H1 (cell line): ENCODE measurements around the gene TAC4. TPM values are rescaled to one million over a fixed set of nuclear protein-coding genes. Genes with fewer than 3 reads are reported as not detected.

ENCODE experiments used
- CTCF ChIA-PET: fragments of 300-600 bp; sonication (Branson Sonifier 250); formaldehyde crosslinking; loops from one replicate; lab custom pipeline; 2021; ENCODE audit not compliant: partially characterized antibody; lab: Charles Lee
- POLR2A ChIA-PET: fragments of 300-600 bp; sonication (Branson Sonifier 250); formaldehyde crosslinking; loops from one replicate; lab custom pipeline; 2021; ENCODE audit warnings: inconsistent platforms; ENCODE audit not compliant: partially characterized antibody; lab: Charles Lee
- DNase-seq, 2 experiments: peaks; one replicate each; pipeline versions ENCODE4 v3.0.0 to v3.0.0-alpha.2; 2010 to 2022; ENCODE audit warnings: low spot score in 2 of 2, low read depth in 1 of 2, mixed read lengths in 1 of 2
- FAIRE-seq: peaks from 2 replicates; lab custom pipeline; 2011; peaks lifted over from hg19 to GRCh38; lab: Jason Lieb, UNC
- H2AFZ ChIP-seq: 2 replicates; pipeline ENCODE4 v1.8.1; 2012; ENCODE audit warnings: low read length, inconsistent platforms
- H2AK5ac ChIP-seq: 2 replicates; pipeline ENCODE4 v1.6.1; 2013; ENCODE audit warnings: low read depth, low read length
- H2BK120ac ChIP-seq: replicated peaks from 2 replicates; pipeline ENCODE3; 2013; ENCODE audit warnings: low read depth, low read length, inconsistent platforms
- H2BK12ac ChIP-seq: 2 replicates; pipeline ENCODE4 v1.6.1; 2013; ENCODE audit warnings: low read depth, low read length
- H2BK15ac ChIP-seq: 2 replicates; pipeline ENCODE4 v1.6.1; 2013; ENCODE audit warnings: low read length
- H2BK20ac ChIP-seq: 2 replicates; pipeline ENCODE4 v1.6.1; 2013; ENCODE audit warnings: low read length
- H2BK5ac ChIP-seq: 2 replicates; pipeline ENCODE4 v1.6.1; 2013; ENCODE audit warnings: low read depth, low read length
- H3K14ac ChIP-seq: 2 replicates; pipeline ENCODE4 v1.6.1; 2013; ENCODE audit warnings: inconsistent platforms; ENCODE audit not compliant: insufficient read length
- H3K18ac ChIP-seq: 2 replicates; pipeline ENCODE4 v1.6.1; 2013; ENCODE audit warnings: low read length; ENCODE audit errors: extremely low read depth
- H3K23ac ChIP-seq: 2 replicates; pipeline ENCODE4 v1.6.1; 2013; ENCODE audit warnings: inconsistent platforms; ENCODE audit not compliant: insufficient read length
- H3K23me2 ChIP-seq: 2 replicates; pipeline ENCODE4 v1.6.1; 2013; ENCODE audit warnings: low read depth, low read length
- H3K27ac ChIP-seq: 2 replicates; pipeline ENCODE4 v1.6.1; 2011; ENCODE audit warnings: low read depth, low read length, inconsistent platforms
- H3K27me3 ChIP-seq, 4 experiments: replicated peaks in 1 of 4; 1 replicate in 1 of 4; 2 replicates in 3 of 4; pipeline versions ENCODE4 v1.6.1 to v1.8.1; 2011 to 2013; ENCODE audit warnings: low read length in 3 of 4, mild to moderate bottlenecking in 3 of 4, inconsistent platforms in 2 of 4, mixed read lengths in 2 of 4, moderate library complexity in 1 of 4; ENCODE audit not compliant: control insufficient read depth in 3 of 4, insufficient read depth in 3 of 4; ENCODE audit errors: extremely low read depth in 1 of 4
- H3K36me3 ChIP-seq, 4 experiments: 2 replicates each; pipeline versions ENCODE4 v1.6.1 to v1.8.1; 2011 to 2013; ENCODE audit warnings: mild to moderate bottlenecking in 4 of 4, low read length in 3 of 4, moderate library complexity in 2 of 4, control low read depth in 1 of 4, inconsistent platforms in 1 of 4; ENCODE audit not compliant: insufficient read depth in 4 of 4, control insufficient read depth in 2 of 4
- H3K4ac ChIP-seq: replicated peaks from 2 replicates; pipeline ENCODE3; 2013; ENCODE audit warnings: low read length, low read depth, mixed read lengths, inconsistent platforms; ENCODE audit not compliant: insufficient read length
- H3K4me1 ChIP-seq, 4 experiments: replicated peaks in 1 of 4; 1 replicate in 1 of 4; 2 replicates in 3 of 4; pipeline versions ENCODE4 v1.6.1 to v1.8.1; 2011 to 2013; ENCODE audit warnings: low read length in 3 of 4, inconsistent platforms in 2 of 4, mixed read lengths in 1 of 4; ENCODE audit not compliant: insufficient read depth in 4 of 4, control insufficient read depth in 3 of 4
- H3K4me2 ChIP-seq, 2 experiments: 2 replicates each; pipeline versions ENCODE4 v1.6.1 to v1.8.1; 2011 to 2013; ENCODE audit warnings: low read depth in 2 of 2, low read length in 2 of 2, control low read depth in 1 of 2, inconsistent platforms in 1 of 2, mild to moderate bottlenecking in 1 of 2; ENCODE audit not compliant: insufficient read depth in 1 of 2
- H3K4me3 ChIP-seq, 4 experiments: fragments of 200-600, 300-600 bp in 1 of 4; sonication (generic), shearing (Covaris generic), sonication (Bioruptor Twin) in 1 of 4; 2 replicates each; pipeline versions ENCODE4 v1.5.1 to v1.8.1; 2011 to 2016; ENCODE audit warnings: low read length in 4 of 4, low read depth in 3 of 4, control low read depth in 2 of 4, inconsistent platforms in 2 of 4, mild to moderate bottlenecking in 2 of 4, mixed read lengths in 1 of 4, moderate library complexity in 1 of 4; ENCODE audit not compliant: insufficient read depth in 2 of 4; ENCODE audit errors: extremely low read depth in 1 of 4
- H3K56ac ChIP-seq: replicated peaks from 2 replicates; pipeline ENCODE3; 2013; ENCODE audit warnings: low read depth, mild to moderate bottlenecking, mixed read lengths, low read length, inconsistent platforms; ENCODE audit not compliant: insufficient read length
- H3K79me1 ChIP-seq: 2 replicates; pipeline ENCODE4 v1.6.1; 2013; ENCODE audit warnings: low read depth, low read length, control low read depth
- H3K79me2 ChIP-seq, 2 experiments: 2 replicates each; pipeline versions ENCODE4 v1.6.1 to v1.8.1; 2012 to 2013; ENCODE audit warnings: low read length in 2 of 2, mild to moderate bottlenecking in 2 of 2, inconsistent platforms in 1 of 2; ENCODE audit not compliant: insufficient read depth in 2 of 2, control insufficient read depth in 1 of 2
- H3K9ac ChIP-seq, 4 experiments: replicated peaks in 1 of 4; 1 replicate in 1 of 4; 2 replicates in 3 of 4; pipeline versions ENCODE4 v1.6.1 to v1.8.1; 2011 to 2013; ENCODE audit warnings: low read depth in 3 of 4, low read length in 3 of 4, control low read depth in 2 of 4, mild to moderate bottlenecking in 2 of 4, moderate library complexity in 2 of 4, inconsistent platforms in 1 of 4; ENCODE audit errors: extremely low read depth in 1 of 4
- H3K9me3 ChIP-seq, 2 experiments: 2 replicates each; pipeline versions ENCODE4 v1.6.1 to v1.8.1; 2012 to 2013; ENCODE audit warnings: mild to moderate bottlenecking in 2 of 2, moderate library complexity in 2 of 2, control low read depth in 1 of 2, inconsistent platforms in 1 of 2, low read depth in 1 of 2, low read length in 1 of 2, mixed read lengths in 1 of 2; ENCODE audit not compliant: insufficient read depth in 2 of 2
- H4K20me1 ChIP-seq, 2 experiments: replicated peaks in 1 of 2; 2 replicates each; pipeline versions ENCODE3 to v1.8.1; 2011 to 2013; ENCODE audit warnings: inconsistent platforms in 2 of 2, low read length in 2 of 2, mild to moderate bottlenecking in 1 of 2; ENCODE audit not compliant: insufficient read depth in 2 of 2, control insufficient read depth in 1 of 2
- H4K5ac ChIP-seq: 2 replicates; pipeline ENCODE4 v1.6.1; 2013; ENCODE audit warnings: low read length, low read depth, mixed read lengths, inconsistent platforms; ENCODE audit not compliant: insufficient read length
- H4K8ac ChIP-seq: 2 replicates; pipeline ENCODE4 v1.8.0; 2013; ENCODE audit warnings: mild to moderate bottlenecking, moderate library complexity, low read length, inconsistent platforms; ENCODE audit not compliant: insufficient read depth; ENCODE audit errors: extremely low read depth
- H4K91ac ChIP-seq: replicated peaks from 2 replicates; pipeline ENCODE3; 2013; ENCODE audit warnings: low read length, mixed read lengths, inconsistent platforms; ENCODE audit not compliant: insufficient read length
- ASH2L ChIP-seq: fragments of 200-600, 300-600 bp; sonication (generic); IDR thresholded peaks from one replicate; pipeline ENCODE4 v1.7.1; 2017; ENCODE audit warnings: low read length
- CBX5 ChIP-seq: fragments of 300-800, 300-1000 bp; sonication (generic); IDR thresholded peaks from 2 replicates; pipeline ENCODE4 v1.7.1; 2016; ENCODE audit warnings: antibody characterized with exemption, low read length, low read depth
- CTBP2 ChIP-seq: IDR thresholded peaks from 2 replicates; pipeline ENCODE4 v1.7.0; 2011; ENCODE audit warnings: borderline replicate concordance, mild to moderate bottlenecking, moderate library complexity, mixed read lengths, low read length; ENCODE audit not compliant: insufficient read depth, insufficient read length
- CTCF ChIP-seq, 3 experiments: IDR thresholded peaks; 1 replicate in 2 of 3; 2 replicates in 1 of 3; pipeline versions ENCODE4 v1.5.1 to v1.6.1; 2011; ENCODE audit warnings: low read length in 3 of 3, mild to moderate bottlenecking in 3 of 3, inconsistent platforms in 2 of 3, low read depth in 1 of 3, moderate library complexity in 1 of 3; ENCODE audit not compliant: insufficient read depth in 1 of 3; ENCODE audit errors: control extremely low read depth in 1 of 3
- EGR1 ChIP-seq: IDR thresholded peaks from 2 replicates; pipeline ENCODE4 v1.6.1; 2011; ENCODE audit warnings: low read depth, low read length, borderline replicate concordance
- GTF2F1 ChIP-seq: IDR thresholded peaks from 2 replicates; pipeline ENCODE4 v1.6.1; 2012; ENCODE audit warnings: low read depth, low read length, improper control_type of control experiment, borderline replicate concordance
- HDAC2 ChIP-seq, 2 experiments: fragments of 300-600 bp in 1 of 2; sonication (generic) in 1 of 2; IDR thresholded peaks; 2 replicates each; pipeline ENCODE4 v1.6.1; 2011 to 2012; ENCODE audit warnings: low read depth in 2 of 2, low read length in 2 of 2, mild to moderate bottlenecking in 2 of 2, moderate library complexity in 2 of 2, borderline replicate concordance in 1 of 2, inconsistent platforms in 1 of 2
- POU5F1 ChIP-seq: IDR thresholded peaks from 2 replicates; pipeline ENCODE4 v1.6.1; 2011; ENCODE audit warnings: low read depth, mild to moderate bottlenecking, low read length, moderate library complexity
- SIN3A ChIP-seq, 2 experiments: IDR thresholded peaks in 1 of 2; conservative IDR thresholded peaks in 1 of 2; 2 replicates each; pipeline ENCODE4 v1.6.1; 2011 to 2012; ENCODE audit warnings: low read length in 2 of 2, improper control_type of control experiment in 1 of 2, low read depth in 1 of 2, mild to moderate bottlenecking in 1 of 2
- WGBS, 2 experiments: shearing (Covaris generic) in 1 of 2; methylation state at CpG; one replicate each; pipeline versions ENCODE4 v1.1.6 to v1.1.7; 2013 to 2015; ENCODE audit warnings: low lambda C conversion rate in 2 of 2, mixed read lengths in 2 of 2, inconsistent platforms in 1 of 2, low coverage in 1 of 2, missing lambda C conversion rate in 1 of 2; ENCODE audit not compliant: insufficient replicate concordance in 2 of 2, insufficient coverage in 1 of 2, insufficient read length in 1 of 2; ENCODE audit errors: extremely low coverage in 1 of 2, missing lambda C conversion rate in 1 of 2; 5-methylcytosine and 5-hydroxymethylcytosine counted together
- polyA plus RNA-seq, 7 experiments: library from polyadenylated mRNA; depleted of rRNA in 3 of 7; stranded (reverse) in 5 of 7; unstranded in 2 of 7; fragments of >200 nt in 5 of 7; fragments of 200-250 nt in 2 of 7; gene quantifications; 1 replicate in 5 of 7; 2 replicates in 1 of 7; 4 replicates in 1 of 7; pipeline versions ENCODE4 v1.2.1 to v1.2.3, GENCODE V29; 2011 to 2013; ENCODE audit warnings: missing spikeins in 2 of 7, mixed read lengths in 2 of 7
- total RNA-seq: library from RNA; stranded (reverse); fragmentation: NEBNext Ultra II Directional; extraction: Animal tissue kit (Norgen Biotek cat#: 25700); gene quantifications from 2 replicates; pipeline ENCODE4 v1.2.1, GENCODE V29; 2021

Gene TAC4
- total and polyA plus RNA-seq, 2 of the 8 experiments (the other 6 are each of a cell fraction or from before 2014, with no cell fraction given): 0.15 TPM; not detected in 1

GRCh38 chr17:49895812-49896211 is 47.9 kb upstream of the TAC4 start:
- TF ChIP-seq POU5F1 (no peak), GTF2F1 (no peak), HDAC2 (IDR thresholded peaks at IDR 0.05; ENCODE audit: borderline replicate concordance in 1 of 2, low read depth in 2 of 2, low read length in 2 of 2) (no peak), CTCF (IDR thresholded peaks at IDR 0.05; ENCODE audit: control extremely low read depth in 1 of 3, insufficient read depth in 1 of 3, low read depth in 1 of 3, low read length in 3 of 3) (no peak), EGR1 (no peak), CTBP2 (no peak), ASH2L (no peak), CBX5 (no peak), SIN3A (conservative IDR thresholded peaks at IDR 0.05 in 1 of 2, IDR thresholded peaks at IDR 0.05 in 1 of 2; ENCODE audit: low read depth in 1 of 2, low read length in 2 of 2) (no peak)
- no peak overlapping the region for H2BK12ac ChIP-seq
- DNase-seq (no peak), FAIRE-seq (no peak)
- ChIA-PET CTCF (interaction anchor here (1.0 to 4.5 kb wide), 6 partner anchors 29 to 199 kb away, joined by 3 to 30 read pairs (median 13); partner anchors contain the start of gene PDK2), POLR2A (interaction anchor here (1.8 to 2.2 kb wide), 2 partner anchors 8 to 9 kb away, joined by 4 to 8 read pairs; no protein-coding TSS in a partner anchor)
- no peak overlapping the region for H3K4me3 ChIP-seq
- no peak overlapping the region for H2BK15ac ChIP-seq
- no peak overlapping the region for H3K23ac ChIP-seq
- H3K9me3 ChIP-seq: no peaks in the 10 kb centered on the region
- no peak overlapping the region for H2BK5ac ChIP-seq
- 81% methylated on average over 2 of the region's 2 CpGs; no CpG with 5 or more reads in 1 of the 2 experiments for WGBS, 2 experiments
- no peak overlapping the region for H4K91ac ChIP-seq
- no peak overlapping the region for H4K8ac ChIP-seq
- H3K27ac ChIP-seq: no peak overlapping the region
- H3K27me3 ChIP-seq: peaks cover 2 to 17% (median 16%) of the 10 kb centered on the region in 4 experiments
- no peak overlapping the region for H3K4me2 ChIP-seq
- H3K14ac ChIP-seq: no peak overlapping the region
- H3K36me3 ChIP-seq: no peaks in the 10 kb centered on the region
- H3K79me1 ChIP-seq: no peaks in the 10 kb centered on the region
- no peak overlapping the region for H3K56ac ChIP-seq
- no peak overlapping the region for H3K9ac ChIP-seq
- H2BK20ac ChIP-seq: no peak overlapping the region
- H4K20me1 ChIP-seq: no peaks in the 10 kb centered on the region
- no peak overlapping the region for H3K4ac ChIP-seq
- no peaks in the 10 kb centered on the region for H3K79me2 ChIP-seq
- H4K5ac ChIP-seq: no peak overlapping the region
- H3K4me1 ChIP-seq: peaks cover 7 to 11% (median 8%) of the 10 kb centered on the region in 4 experiments; a peak in 6 of 7 replicates
- H2AFZ ChIP-seq: no peak overlapping the region
- no peak overlapping the region for H3K18ac ChIP-seq
- H2BK120ac ChIP-seq: no peak overlapping the region
- no peaks in the 10 kb centered on the region; the same call in 1 of the 2 replicates for H3K23me2 ChIP-seq
- H2AK5ac ChIP-seq: no peak overlapping the region
